NCI-H510A (cell line): Measurements from ENCODE around the gene ZNF503.
A peak's percentile ranks its signal among the peaks of the same experiment; 100 is the strongest.

Experiments
- DNase-seq: peaks from one replicate; lab custom pipeline; 2025; lab: John Stamatoyannopoulos, UW

The ZNF503 gene

DNA sequence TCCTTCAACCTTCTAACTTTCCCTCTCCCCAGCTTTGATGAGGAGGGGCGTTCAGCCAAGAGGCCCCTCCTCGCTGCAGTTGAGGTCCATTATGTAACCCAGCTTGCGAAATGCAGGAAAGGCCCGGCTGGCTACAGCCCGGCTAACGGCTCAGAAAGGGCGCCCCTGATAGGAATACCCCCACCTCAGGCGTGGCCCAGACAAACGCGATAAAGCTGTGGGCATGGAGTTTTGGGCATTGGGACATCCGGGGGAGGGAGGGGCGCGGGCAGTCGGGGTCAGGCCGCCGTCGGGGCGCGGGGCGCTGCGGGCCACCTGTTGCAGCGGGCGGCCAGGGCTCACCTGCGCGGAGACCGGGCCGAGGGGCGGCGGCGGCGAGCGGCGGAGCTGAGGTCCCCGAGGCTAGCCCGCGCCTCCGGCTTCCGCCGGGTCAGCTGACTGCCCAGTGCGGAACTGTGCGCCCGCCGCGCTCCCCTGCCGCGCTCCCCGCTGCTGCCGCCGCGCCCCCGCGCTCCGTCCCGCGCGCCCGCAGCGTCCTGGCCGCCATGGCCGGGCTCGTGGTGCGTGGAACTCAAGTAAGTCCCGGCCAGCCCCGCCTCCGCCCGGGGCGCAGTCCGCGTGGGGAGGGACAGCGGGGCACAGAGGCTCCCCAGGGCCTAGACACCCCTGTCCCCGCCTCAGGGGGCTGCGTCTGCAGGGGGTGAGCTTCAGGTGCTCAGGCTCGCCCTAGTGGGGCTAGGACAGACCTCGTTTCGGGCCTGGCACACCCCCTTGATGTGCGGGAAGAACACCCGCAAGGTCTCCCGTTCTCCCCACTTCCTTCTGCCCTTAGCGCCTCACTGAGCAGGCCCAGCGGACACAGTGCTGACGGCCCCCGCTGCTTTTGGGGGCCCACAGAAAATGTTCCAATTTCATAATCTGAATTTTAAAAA, 29.9 kb upstream of the ZNF503 start, which contains the start of gene LRMDA:
LRMDA (plus strand) TSS at position 445 of the 932 bp plus-strand sequence.
- no peak for DNase-seq

- DNase-seq, result no peak
These were observed 28.6 kb upstream of the ZNF503 start for GRCh38 chr10:75430000-75430763.

- DNase-seq, result no peak
These were observed 27.7 kb upstream of the ZNF503 start for GRCh38 chr10:75429159-75429827.

GRCh38 chr10:75428434-75429158, 27.0 kb upstream of the ZNF503 start:
- no peak for DNase-seq

GRCh38 chr10:75427951-75428350, 26.4 kb upstream of the ZNF503 start:
- DNase-seq, result no peak

GRCh38 chr10:75426880-75427279, 25.3 kb upstream of the ZNF503 start:
- DNase-seq, result no peak

- DNase-seq, result no peak
These were observed 23.9 kb upstream of the ZNF503 start for GRCh38 chr10:75425291-75426079.

DNA sequence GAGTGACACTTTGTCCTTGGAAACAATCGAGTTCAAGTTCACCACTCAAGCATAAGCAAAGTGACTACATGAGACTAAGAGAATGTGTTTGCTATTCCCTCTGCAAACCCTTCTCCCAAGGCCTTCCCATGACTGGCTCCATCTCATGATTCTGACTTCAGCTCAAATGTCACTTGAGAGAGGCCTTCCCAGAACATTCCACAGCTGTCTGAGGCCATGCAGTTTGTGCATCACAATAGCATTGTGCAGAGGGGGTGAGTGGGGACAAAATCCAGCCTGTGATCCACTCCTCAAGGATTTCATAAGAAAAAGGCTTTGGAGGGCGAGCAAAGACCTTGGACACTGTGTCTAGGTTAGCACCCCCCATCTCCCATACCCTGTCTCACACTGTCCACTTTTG, 23.0 kb upstream of the ZNF503 start:
- DNase-seq, result no peak

- DNase-seq, result no peak
These were observed 21.3 kb upstream of the ZNF503 start for GRCh38 chr10:75422913-75423312.

DNA sequence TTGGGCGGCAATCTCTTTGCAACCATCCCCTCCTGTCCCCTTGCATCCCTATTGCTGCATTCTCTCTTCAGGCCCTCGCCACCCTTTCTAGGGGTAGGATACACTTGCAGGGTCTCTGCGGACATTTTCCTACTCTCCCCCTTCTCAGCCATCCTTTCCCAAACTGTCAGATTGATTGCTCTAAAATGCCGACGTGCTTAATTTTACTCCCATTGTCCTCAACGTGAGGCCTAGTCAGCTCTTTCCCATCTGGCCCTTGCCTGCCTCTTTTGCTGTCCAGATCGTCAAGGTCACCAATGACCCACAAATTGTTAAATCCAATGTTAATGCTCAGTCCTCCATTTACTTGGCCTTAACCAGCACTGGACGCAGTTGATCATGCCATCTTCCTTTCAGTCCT, 17.1 kb upstream of the ZNF503 start:
- no peak for DNase-seq

DNA sequence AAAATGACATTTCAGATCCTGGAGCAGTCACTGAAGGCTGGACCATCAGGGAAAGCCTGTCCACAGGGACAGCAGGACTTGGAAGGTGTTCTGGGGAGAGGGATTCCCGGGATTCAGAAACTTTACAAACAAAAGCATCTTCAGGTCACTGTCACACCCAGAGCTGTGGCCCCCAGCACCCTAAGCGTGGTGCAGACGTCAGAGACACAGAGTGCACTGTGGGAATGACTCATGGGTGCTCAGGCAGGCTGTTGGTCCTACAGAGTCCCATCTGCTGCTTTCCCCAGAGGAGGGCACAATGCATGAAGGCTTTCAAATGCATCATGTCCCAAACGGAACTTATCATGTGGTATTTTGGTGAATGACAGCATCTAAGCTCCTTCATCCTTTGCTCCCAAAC, 16.7 kb upstream of the ZNF503 start:
- no peak for DNase-seq

GRCh38 chr10:75417522-75417927, 16.0 kb upstream of the ZNF503 start:
- no peak for DNase-seq

DNA sequence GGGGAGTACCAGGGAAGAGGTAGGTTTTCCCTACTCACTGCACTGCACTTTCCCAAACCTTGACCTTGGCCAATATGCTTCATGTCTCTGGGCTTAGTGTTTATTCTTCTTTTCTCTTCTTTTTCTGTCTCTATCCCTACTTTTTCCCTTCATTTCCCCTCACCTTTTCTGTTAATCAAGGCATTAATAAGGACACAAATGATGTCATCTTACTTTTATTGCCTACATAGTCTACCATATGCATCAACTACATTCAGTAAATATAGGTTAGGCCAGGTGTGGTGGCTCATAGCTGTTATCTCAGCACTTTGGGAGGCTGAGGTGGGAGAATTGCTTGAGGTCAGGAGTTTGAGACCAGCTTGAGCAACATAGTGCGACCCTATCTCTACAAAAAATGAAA, 13.0 kb upstream of the ZNF503 start:
- no peak for DNase-seq

GRCh38 chr10:75410132-75411005, 8.8 kb upstream of the ZNF503 start:
- no peak for DNase-seq

DNA sequence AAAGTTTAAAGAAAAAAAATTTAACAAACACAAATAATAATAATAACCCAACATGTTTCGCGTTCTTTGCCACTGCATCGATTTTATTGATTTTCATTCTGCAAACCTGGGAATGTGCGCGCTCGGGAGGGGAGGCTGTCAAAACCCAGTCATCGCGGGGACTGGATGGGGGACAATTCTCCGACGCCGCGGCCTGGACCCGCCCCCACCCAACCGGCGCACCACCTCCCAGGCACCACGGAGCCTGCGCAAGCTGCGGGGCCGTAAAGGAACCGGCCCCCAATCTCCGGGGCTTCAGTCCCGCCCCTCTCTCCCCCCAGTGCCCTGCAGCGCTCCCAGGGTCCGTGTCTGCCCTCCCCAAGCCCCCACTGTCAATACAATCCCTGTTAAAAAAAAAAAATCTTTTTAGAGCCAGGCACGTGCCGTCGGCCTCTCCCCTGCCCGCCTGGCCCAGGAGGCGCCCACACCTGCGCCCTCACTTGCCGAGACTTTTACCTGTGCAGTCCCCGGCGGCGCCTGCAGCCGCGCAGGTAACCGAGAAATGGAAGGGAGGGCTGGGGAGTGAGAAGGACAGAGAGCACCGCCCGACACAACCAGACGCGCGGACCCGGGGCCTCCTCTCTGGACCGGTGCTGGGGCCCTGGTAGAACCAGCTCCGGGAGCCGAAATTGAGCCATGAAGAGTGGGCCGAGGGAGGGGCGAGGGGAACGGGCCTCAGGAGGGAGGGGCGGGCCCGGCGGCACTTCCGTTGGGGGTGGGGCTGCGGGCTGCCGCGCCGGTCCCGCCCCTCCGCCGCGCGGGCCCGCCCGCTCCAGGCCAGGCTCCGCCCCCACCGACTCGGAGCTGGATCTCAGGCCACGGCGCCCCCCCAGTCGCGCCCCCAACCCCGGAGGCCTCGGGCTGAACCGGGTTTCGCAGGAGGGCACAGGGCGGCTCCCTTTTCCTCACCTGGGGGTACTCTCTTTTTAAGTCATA, 7.6 kb upstream of the ZNF503 start:
- peak; percentile 79 for DNase-seq

- DNase-seq, result no peak
These were observed 6.9 kb upstream of the ZNF503 start for GRCh38 chr10:75408509-75408875.

- DNase-seq, result no peak
These were observed 6.3 kb upstream of the ZNF503 start for GRCh38 chr10:75407713-75408508.

DNA sequence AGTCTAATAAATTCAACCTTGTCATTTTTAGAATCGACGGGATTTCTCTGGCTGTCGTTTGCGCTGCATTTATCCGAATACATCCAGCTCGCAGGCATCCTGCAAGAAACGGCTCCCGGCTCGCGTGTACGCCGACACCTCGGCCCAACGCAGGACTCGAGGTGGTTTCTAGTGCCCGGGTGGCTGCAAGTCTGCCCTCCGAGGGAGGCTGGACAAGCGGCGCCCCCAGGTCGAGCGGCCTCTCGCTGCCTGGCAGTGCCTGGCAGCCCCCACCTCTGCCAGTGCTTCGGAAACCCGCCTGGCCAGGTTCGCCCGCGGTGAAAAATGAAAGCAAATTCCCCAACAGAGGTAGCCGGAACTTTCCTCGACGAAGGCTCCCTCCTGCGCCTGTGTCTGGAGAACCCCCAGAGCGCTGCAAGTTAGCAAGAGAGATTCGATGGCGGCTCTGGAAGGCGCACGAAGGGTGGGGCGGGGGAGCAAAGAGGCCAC, 5.7 kb upstream of the ZNF503 start:
- DNase-seq, result no peak
